Stimulated activated CD4-positive, alpha-beta T cell treated with anti-CD3 and anti-CD28 coated beads, Interleukin-2, amount 100 ng/mL, for 4 hours (primary cell): ENCODE data around the gene GBP3.
"Not testable (repeated sequence)": the region's sequence is repeated elsewhere in the genome, so short reads cannot be mapped to it uniquely, and the experiment has no call there.

Experiments
- DNase-seq: peaks from one replicate; pipeline ENCODE4 v3.0.0-alpha.2; 2020; ENCODE audit warnings: low read depth

GBP3 gene

GRCh38 chr1:88979054-88979748 lies 43.5 kb downstream of the GBP3 start:
- DNase-seq = no peak

- no peak for DNase-seq
These were observed 46.4 kb downstream of the GBP3 start for GRCh38 chr1:88976235-88976634.

- DNase-seq = not testable (repeated sequence)
These were observed 48.0 kb downstream of the GBP3 start for GRCh38 chr1:88974616-88975172.

GRCh38 chr1:88973520-88974137 lies 49.0 kb downstream of the GBP3 start:
- DNase-seq = no peak

- DNase-seq = no peak
These were observed 60.9 kb downstream of the GBP3 start for GRCh38 chr1:88961647-88962275.

GRCh38 chr1:88961081-88961480 lies 61.6 kb downstream of the GBP3 start:
- no peak for DNase-seq
